Measurements from ENCODE around the gene PPOX.

PPOX gene

DNA sequence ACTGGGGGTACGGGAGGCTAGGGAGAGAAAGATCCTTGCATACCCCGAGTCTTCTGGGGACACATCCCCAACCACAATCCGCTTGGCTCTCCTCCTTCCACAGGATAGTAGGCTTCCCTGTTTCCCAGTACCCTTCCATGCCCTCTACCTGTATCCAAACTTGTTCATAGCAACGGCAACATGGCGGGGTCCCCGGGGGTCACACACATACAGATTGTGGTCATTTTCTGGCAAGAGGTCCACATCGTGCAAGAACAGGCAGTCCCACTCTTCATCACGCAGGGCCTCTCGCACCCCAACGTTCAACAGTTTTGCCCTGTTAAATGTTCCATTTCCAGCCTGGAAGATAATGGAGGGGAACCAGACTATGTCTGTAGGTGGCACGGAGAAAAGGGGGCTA lies 7.5 kb downstream of the PPOX start:
- no peak for DNase-seq (ENCODE audit: low read depth, low spot score)

GRCh38 chr1:161174911-161175310 lies 8.7 kb downstream of the PPOX start:
- no peak overlapping the region for H3K27ac ChIP-seq
- DNase-seq (ENCODE audit: low read depth, low spot score), result no peak

More for the DNA sequence above, 7.5 kb downstream of the PPOX start:
- no peak overlapping the region for H3K27ac ChIP-seq

- no peak for DNase-seq (ENCODE audit: low read depth, low spot score)
- H3K27ac ChIP-seq, result no peak overlapping the region
Measured at GRCh38 chr1:161175771-161176453, 9.7 kb downstream of the PPOX start.

- no peak for DNase-seq (ENCODE audit: low read depth, low spot score)
- H3K27ac ChIP-seq, result peak overlapping the region; percentile 33
Measured at GRCh38 chr1:161176468-161177111, 10.4 kb downstream of the PPOX start.

DNA sequence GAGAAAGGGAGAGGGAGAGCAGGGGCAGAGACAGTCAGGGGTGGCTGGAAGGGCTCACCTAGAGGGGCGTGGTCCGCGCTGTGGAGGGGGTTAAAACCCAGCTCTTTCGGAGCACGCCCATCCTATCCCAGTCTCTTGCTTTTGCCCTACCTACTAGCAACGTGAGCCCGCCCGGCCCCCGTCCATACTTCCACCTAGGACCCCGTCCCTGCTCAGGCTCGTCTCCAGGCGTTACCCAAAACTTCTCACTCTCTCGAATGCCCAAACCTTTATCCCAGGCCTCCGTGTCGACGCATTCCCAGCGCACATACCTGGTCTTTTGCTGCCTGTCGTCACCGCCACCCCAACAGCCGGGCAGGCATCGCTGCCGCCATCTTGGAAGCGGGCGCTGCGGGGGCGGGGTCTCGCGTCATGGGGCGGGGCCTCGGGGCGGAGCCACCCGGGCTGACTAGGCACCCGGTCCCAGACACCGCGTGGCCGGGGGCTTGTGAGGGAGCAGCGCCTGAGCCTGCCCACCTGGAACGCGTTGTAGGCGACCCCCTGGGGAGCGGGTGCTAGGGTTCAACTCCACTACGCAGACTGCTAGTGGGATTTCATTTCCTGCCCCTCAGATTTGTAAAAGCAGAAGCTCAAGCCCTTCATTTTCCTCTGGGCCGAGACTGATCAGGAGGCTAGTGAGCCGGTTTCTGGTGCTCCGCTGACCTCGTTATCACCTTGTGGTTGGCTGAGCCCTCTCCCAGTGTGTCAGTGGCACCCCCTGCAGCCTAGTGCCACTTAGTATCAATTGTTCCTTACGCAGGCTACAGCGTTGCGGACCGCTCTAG lies 11.1 kb downstream of the PPOX start, which contains the start of gene B4GALT3:
Gene B4GALT3, minus strand, starts transcription at position 396 of the 824 bp plus-strand sequence. CDS start 1,447 bp downstream, outside the sequence.
- H3K27ac ChIP-seq, result peak within 1 kb of the TSS; percentile 33
- no peak for DNase-seq (ENCODE audit: low read depth, low spot score)

DNA sequence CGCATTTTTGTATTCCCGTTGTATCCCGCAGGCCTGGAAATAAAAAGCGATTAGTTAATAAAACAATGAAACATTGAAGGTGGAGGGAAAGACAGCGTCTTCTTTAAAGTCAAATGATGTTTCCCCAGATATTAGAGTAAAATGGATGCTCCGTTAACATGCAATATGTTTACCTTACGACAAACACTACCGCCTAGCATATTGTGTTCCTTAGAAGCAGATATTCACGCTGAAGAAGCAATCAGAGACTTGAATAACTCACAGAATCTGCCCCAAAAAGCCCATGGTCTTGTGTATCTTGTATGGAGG lies 11.7 kb downstream of the PPOX start:
- no peak for DNase-seq (ENCODE audit: low read depth, low spot score)
- peak overlapping the region; percentile 33 for H3K27ac ChIP-seq

DNA sequence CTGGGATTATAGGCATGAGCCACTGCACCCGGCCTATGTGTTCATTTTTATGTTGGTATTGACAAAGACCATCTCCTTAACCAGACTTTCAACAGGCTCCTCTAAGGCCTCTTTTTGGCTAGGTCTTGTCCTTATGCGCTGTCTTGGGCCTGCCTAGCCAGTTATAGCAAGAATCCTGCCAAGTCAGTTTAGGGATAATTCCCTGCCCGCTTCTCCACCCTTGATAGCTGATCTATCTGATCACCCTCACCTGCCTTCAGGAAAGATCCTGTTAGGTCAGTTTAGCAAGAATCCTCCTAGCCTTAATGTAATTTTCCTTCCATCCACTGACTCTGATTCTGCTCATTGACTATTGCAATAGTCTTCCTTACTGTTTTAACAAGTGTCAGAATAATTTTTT lies 13.5 kb downstream of the PPOX start:
- DNase-seq (ENCODE audit: low read depth, low spot score), result no peak
- H3K27ac ChIP-seq, result no peak overlapping the region

DNA sequence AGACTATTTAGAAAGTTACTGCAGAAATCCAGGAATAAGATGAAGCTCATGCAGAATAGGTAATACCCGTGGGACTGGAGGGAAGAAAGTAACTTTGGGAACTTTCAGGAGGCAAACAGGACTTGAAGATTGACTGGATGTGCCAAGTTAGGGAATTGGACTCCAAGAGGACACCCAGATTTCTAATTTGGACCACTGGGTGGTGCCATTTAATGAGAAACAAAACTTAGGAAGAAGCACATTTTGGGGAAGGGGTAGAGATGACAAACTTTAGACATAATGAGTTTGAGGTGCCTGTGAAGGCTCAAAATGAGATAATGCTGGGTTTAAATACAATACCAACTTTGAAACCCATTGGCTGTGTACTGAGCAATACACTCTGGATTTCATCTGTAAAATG lies 14.4 kb downstream of the PPOX start:
- no peak overlapping the region for H3K27ac ChIP-seq
- no peak for DNase-seq (ENCODE audit: low read depth, low spot score)

GRCh38 chr1:161182214-161182613 lies 16.0 kb downstream of the PPOX start:
- DNase-seq (ENCODE audit: low read depth, low spot score), result no peak
- H3K27ac ChIP-seq, result peak overlapping the region; percentile 53

GRCh38 chr1:161185282-161185682 lies 19.1 kb downstream of the PPOX start:
- no peak overlapping the region for H3K27ac ChIP-seq
- DNase-seq (ENCODE audit: low read depth, low spot score), result no peak

DNA sequence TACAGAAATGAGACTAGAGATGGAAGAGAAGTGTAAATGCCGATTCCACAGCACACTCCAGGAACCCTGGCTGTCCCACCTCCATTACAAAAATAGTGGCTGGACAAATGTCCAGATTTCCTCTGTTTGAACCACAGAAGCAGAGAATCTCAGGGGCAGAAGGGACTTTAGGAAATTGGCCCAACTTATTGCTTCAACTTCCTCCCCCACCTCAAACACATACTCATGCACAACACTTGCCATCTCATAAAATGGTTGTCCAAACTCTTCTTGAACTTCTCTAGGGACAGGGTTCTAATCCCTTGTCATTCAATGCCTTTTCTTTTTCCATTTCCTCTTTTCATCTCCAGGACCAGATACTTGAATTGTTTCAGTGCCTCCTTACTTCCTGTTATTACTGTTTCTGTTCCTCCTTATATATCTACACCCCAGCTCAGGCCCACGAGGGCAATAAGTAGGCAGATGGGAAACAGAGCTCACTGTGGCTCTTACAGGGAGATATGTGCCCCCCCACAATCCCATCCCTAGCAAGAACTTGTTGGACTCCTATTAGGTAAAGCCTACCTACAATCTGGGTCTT lies 19.6 kb downstream of the PPOX start:
- H3K27ac ChIP-seq, result no peak overlapping the region
- no peak for DNase-seq (ENCODE audit: low read depth, low spot score)

GRCh38 chr1:161187311-161187710 lies 21.1 kb downstream of the PPOX start:
- H3K27ac ChIP-seq, result no peak overlapping the region
- no peak for DNase-seq (ENCODE audit: low read depth, low spot score)

- H3K27ac ChIP-seq, result no peak overlapping the region
- no peak for DNase-seq (ENCODE audit: low read depth, low spot score)
Measured at GRCh38 chr1:161188381-161188780, 22.2 kb downstream of the PPOX start.

DNA sequence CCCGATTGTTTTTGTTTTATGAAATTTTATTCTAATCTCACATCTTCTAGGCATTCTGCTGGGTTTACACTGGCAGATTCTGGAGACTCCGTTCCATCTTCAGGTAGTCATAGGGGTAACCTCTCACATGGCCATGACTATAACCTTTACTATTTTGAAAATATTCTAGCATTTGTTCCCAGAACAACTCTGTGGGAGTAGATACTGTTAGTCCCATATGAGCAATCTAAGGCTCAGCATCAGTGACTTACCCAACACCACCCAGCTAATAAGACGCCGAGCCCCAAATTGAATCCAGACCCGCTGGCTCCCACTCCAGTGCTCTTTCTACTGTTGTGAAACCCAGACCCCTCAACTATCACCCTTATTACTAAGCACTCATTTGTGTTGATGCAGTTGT lies 22.8 kb downstream of the PPOX start:
- no peak overlapping the region for H3K27ac ChIP-seq

GRCh38 chr1:161190962-161191521 lies 24.8 kb downstream of the PPOX start:
- H3K27ac ChIP-seq, result no peak overlapping the region
- DNase-seq (ENCODE audit: low read depth, low spot score), result no peak

More for the DNA sequence above, 22.8 kb downstream of the PPOX start:
- no peak for DNase-seq (ENCODE audit: low read depth, low spot score)

GRCh38 chr1:161191971-161192370 lies 25.7 kb downstream of the PPOX start:
- no peak overlapping the region for H3K27ac ChIP-seq
- DNase-seq (ENCODE audit: low read depth, low spot score), result no peak

GRCh38 chr1:161192476-161193465 lies 26.5 kb downstream of the PPOX start:
- no peak overlapping the region for H3K27ac ChIP-seq

GRCh38 chr1:161193561-161194235 lies 27.5 kb downstream of the PPOX start:
- DNase-seq (ENCODE audit: low read depth, low spot score), result no peak
- no peak overlapping the region for H3K27ac ChIP-seq

More at GRCh38 chr1:161192476-161193465, 26.5 kb downstream of the PPOX start:
- no peak for DNase-seq (ENCODE audit: low read depth, low spot score)

GRCh38 chr1:161195171-161195570 lies 28.9 kb downstream of the PPOX start:
- H3K27ac ChIP-seq, result no peak overlapping the region

More at GRCh38 chr1:161195171-161195570, 28.9 kb downstream of the PPOX start:
- no peak for DNase-seq (ENCODE audit: low read depth, low spot score)
